K562 (cell line): ENCODE results near the gene PLXNB3. TPM values are rescaled to one million over a fixed set of nuclear protein-coding genes. Genes with fewer than 3 reads are reported as not detected.

Source experiments
- BHLHE40 ChIP-seq: IDR thresholded peaks from 2 replicates; pipeline ENCODE4 v1.6.1; 2011; ENCODE audit warnings: low read length, improper control_type of control experiment
- CHD2 ChIP-seq: IDR thresholded peaks from 2 replicates; pipeline ENCODE4 v1.6.1; 2011; ENCODE audit warnings: low read depth, low read length
- CREBBP ChIP-seq: IDR thresholded peaks from one replicate; pipeline ENCODE4 v1.6.1; 2012; ENCODE audit warnings: low read depth, mild to moderate bottlenecking, control low read depth, inconsistent platforms, low read length
- DACH1 ChIP-seq: fragments of 450-650 bp; IDR thresholded peaks from 2 replicates; pipeline ENCODE4 v1.6.1; 2018; ENCODE audit not compliant: partially characterized antibody
- E4F1 ChIP-seq: fragments of 250-450 bp; sonication (Bioruptor Pico); IDR thresholded peaks from 2 replicates; pipeline ENCODE4 v1.5.0; 2021; ENCODE audit warnings: mild to moderate bottlenecking, borderline replicate concordance
- FOXO4 ChIP-seq: fragments of 450-650 bp; formaldehyde crosslinking; IDR thresholded peaks from 2 replicates; pipeline ENCODE4 v1.4.0; 2020; ENCODE audit warnings: mild to moderate bottlenecking, moderate library complexity
- HMGN3 ChIP-seq: IDR thresholded peaks from 2 replicates; pipeline ENCODE4 v1.6.1; 2011; ENCODE audit warnings: borderline replicate concordance, low read depth, mild to moderate bottlenecking, mixed read lengths, low read length; ENCODE audit not compliant: insufficient read length; ENCODE audit errors: extremely low read depth
- HMGXB4 ChIP-seq: sonication (generic); formaldehyde crosslinking; IDR thresholded peaks from 2 replicates; pipeline ENCODE4 v1.8.1; 2023; ENCODE audit warnings: mild to moderate bottlenecking, missing genetic modification reagents
- MAFK ChIP-seq: IDR thresholded peaks from 2 replicates; pipeline ENCODE4 v1.6.1; 2011; ENCODE audit warnings: low read length, improper control_type of control experiment
- NFE2L1 ChIP-seq: fragments of 450-650 bp; IDR thresholded peaks from 2 replicates; pipeline ENCODE4 v1.6.1; 2016; ENCODE audit warnings: missing genetic modification characterization, low read depth, mild to moderate bottlenecking, missing compliant biosample characterization, moderate library complexity, borderline replicate concordance
- PHTF2 ChIP-seq: fragments of 250-450 bp; sonication (Bioruptor Pico); IDR thresholded peaks from 2 replicates; pipeline ENCODE4 v1.5.0; 2021; ENCODE audit warnings: mild to moderate bottlenecking
- PTTG1 ChIP-seq: fragments of 450-650 bp; IDR thresholded peaks from 2 replicates; pipeline ENCODE4 v1.6.1; 2016; ENCODE audit warnings: low read depth, mild to moderate bottlenecking, missing genetic modification characterization, missing compliant biosample characterization
- RBM22 ChIP-seq: fragments of 200-400 bp; formaldehyde crosslinking; IDR thresholded peaks from 2 replicates; pipeline ENCODE4 v1.6.1; 2018; ENCODE audit warnings: low read length, low read depth; ENCODE audit not compliant: poor library complexity, severe bottlenecking
- RFX1 ChIP-seq: fragments of 450-650 bp; IDR thresholded peaks from 2 replicates; pipeline ENCODE4 v1.6.1; 2016; ENCODE audit warnings: mild to moderate bottlenecking, moderate library complexity
- SLC30A9 ChIP-seq: fragments of 250-450 bp; sonication (Bioruptor Pico); IDR thresholded peaks from 2 replicates; pipeline ENCODE4 v1.8.0; 2022; ENCODE audit warnings: mild to moderate bottlenecking, moderate library complexity
- SMARCC2 ChIP-seq: fragments of 450-650 bp; IDR thresholded peaks from 2 replicates; pipeline ENCODE4 v1.6.1; 2017; ENCODE audit warnings: antibody characterized with exemption, moderate library complexity, mild to moderate bottlenecking, low read depth
- SRSF3 ChIP-seq: fragments of 200-400 bp; formaldehyde crosslinking; IDR thresholded peaks from 2 replicates; pipeline ENCODE4 v1.6.1; 2016; ENCODE audit warnings: mild to moderate bottlenecking, low read length, moderate library complexity; ENCODE audit not compliant: insufficient read depth
- TRIM24 ChIP-seq, 2 experiments: fragments of 450-650 bp; IDR thresholded peaks; 2 replicates each; pipeline ENCODE4 v1.6.1; 2016
- WHSC1 ChIP-seq: IDR thresholded peaks from one replicate; pipeline ENCODE4 v1.6.1; 2012; ENCODE audit warnings: low read length, control low read depth, inconsistent platforms
- XRCC3 ChIP-seq: fragments of 450-650 bp; IDR thresholded peaks from 2 replicates; pipeline ENCODE4 v1.6.1; 2017; ENCODE audit warnings: mild to moderate bottlenecking, moderate library complexity
- ZNF384 ChIP-seq: IDR thresholded peaks from 2 replicates; pipeline ENCODE4 v1.6.1; 2012; ENCODE audit warnings: low read depth, low read length, improper control_type of control experiment
- ZNF766 ChIP-seq: fragments of 200-800 bp; sonication (Bioruptor generic); conservative IDR thresholded peaks from 2 replicates; pipeline ENCODE4 v1.6.1; 2016; ENCODE audit warnings: missing genetic modification characterization, missing compliant biosample characterization
- ZNF778 ChIP-seq: fragments of 450-650 bp; formaldehyde crosslinking; IDR thresholded peaks from 2 replicates; pipeline ENCODE4 v1.4.0; 2020; ENCODE audit warnings: mild to moderate bottlenecking, moderate library complexity
- polyA plus RNA-seq, 8 experiments: library from polyadenylated mRNA; depleted of rRNA in 4 of 8; stranded (reverse) in 5 of 8; unstranded in 3 of 8; fragments of >200 nt; fragmentation: Nextera tagmentation in 2 of 8; fragmentation: Illumina TruSeq in 1 of 8; extraction: Ambion mirVana in 2 of 8; extraction: Trizol in 1 of 8; gene quantifications; 2 replicates each; pipeline versions ENCODE4 v1.2.1 to v1.2.3, GENCODE V29; 2011 to 2014; ENCODE audit warnings: inconsistent platforms in 1 of 8, missing spikeins in 1 of 8
- total RNA-seq, 7 experiments: library from RNA; depleted of rRNA in 6 of 7; stranded (reverse); fragments of >200 nt in 6 of 7; fragmentation: Illumina TruSeq in 2 of 7; extraction: Trizol in 2 of 7; gene quantifications; 2 replicates each; pipeline versions ENCODE4 v1.2.1 to v1.2.3, GENCODE V29; 2011 to 2021; ENCODE audit warnings: low replicate concordance in 1 of 7

Gene PLXNB3
- total and polyA plus RNA-seq, 9 of the 15 experiments (the other 6 are each of a cell fraction or from before 2014, with no cell fraction given): 0.22 to 2.0 (median 1.4) TPM; not detected in 2

- TF ChIP-seq TRIM24 (IDR thresholded peaks at IDR 0.05) (peak; percentile 43 to 81; a peak in 3 of 4 replicates), SLC30A9 (CRISPR knock-in tag) (no peak), PTTG1 (tag) (no peak), BHLHE40 (peak; percentile 90), DACH1 (no peak), E4F1 (CRISPR knock-in tag) (no peak), RFX1 (no peak), MAFK (no peak), HMGXB4 (CRISPR knock-in tag) (no peak), ZNF778 (no peak), WHSC1 (no peak), RBM22 (no peak), ZNF766 (CRISPR knock-in tag) (peak; percentile 51; the same call in 1 of the 2 replicates), SRSF3 (no peak), HMGN3 (peak; percentile 95), CHD2 (no peak), XRCC3 (no peak), FOXO4 (CRISPR knock-in tag) (no peak), SMARCC2 (peak; percentile 32; the same call in 1 of the 2 replicates), PHTF2 (CRISPR knock-in tag) (no peak), CREBBP (no peak), ZNF384 (no peak), NFE2L1 (tag) (no peak)
Observed at GRCh38 chrX:153765138-153766079, 1.4 kb downstream of the PLXNB3 start (continued).
